OCI-LY3 (cell line): ENCODE measurements around the gene SRPK3.

ENCODE experiments used
- H2AFZ ChIP-seq: fragments of 200-600, 300-600 bp; shearing (Covaris generic); 2 replicates; pipeline ENCODE4 v1.6.0; 2014; ENCODE audit warnings: antibody characterized with exemption, low read depth, low read length
- H3K27ac ChIP-seq: fragments of 200-600, 300-600 bp; sonication (generic); 2 replicates; pipeline ENCODE4 v1.5.1; 2014; ENCODE audit warnings: mild to moderate bottlenecking, low read length, moderate library complexity, mixed read lengths
- H3K27me3 ChIP-seq: fragments of 200-600, 300-600 bp; sonication (generic); 2 replicates; pipeline ENCODE4 v1.6.1; 2014; ENCODE audit warnings: low read depth, low read length, mixed read lengths
- H3K36me3 ChIP-seq: fragments of 200-600, 300-600 bp; sonication (generic); replicated peaks from 2 replicates; pipeline ENCODE3; 2014; ENCODE audit warnings: low read depth, low read length, mixed read lengths
- H3K4me1 ChIP-seq: fragments of 300-600, 200-600 bp; sonication (generic); 2 replicates; pipeline ENCODE4 v1.6.1; 2014; ENCODE audit warnings: low read length, mixed read lengths
- H3K4me2 ChIP-seq: fragments of 200-600, 300-600 bp; sonication (generic); 2 replicates; pipeline ENCODE4 v1.6.1; 2014; ENCODE audit warnings: low read length, mixed read lengths
- H3K4me3 ChIP-seq: fragments of 300-600, 200-600 bp; sonication (generic); 2 replicates; pipeline ENCODE4 v1.5.1; 2014; ENCODE audit warnings: antibody characterized with exemption, mild to moderate bottlenecking, low read length, moderate library complexity
- H3K79me2 ChIP-seq: fragments of 300-600, 200-600 bp; shearing (Covaris generic); 2 replicates; pipeline ENCODE4 v1.6.1; 2014; ENCODE audit warnings: mild to moderate bottlenecking, low read length, mixed read lengths
- H3K9ac ChIP-seq: fragments of 300-600, 200-600 bp; shearing (Covaris generic); 2 replicates; pipeline ENCODE4 v1.6.0; 2014; ENCODE audit warnings: mild to moderate bottlenecking, low read length, moderate library complexity
- H3K9me3 ChIP-seq: fragments of 200-600, 300-600 bp; shearing (Covaris generic); 2 replicates; pipeline ENCODE4 v1.6.1; 2014; ENCODE audit warnings: low read length, mixed read lengths; ENCODE audit not compliant: insufficient read depth
- H4K20me1 ChIP-seq: fragments of 200-600, 300-600 bp; sonication (generic); 2 replicates; pipeline ENCODE4 v1.6.1; 2016; ENCODE audit warnings: low read length, mixed read lengths; ENCODE audit not compliant: insufficient read depth
- CTCF ChIP-seq: fragments of 200-600, 300-600 bp; sonication (generic); IDR thresholded peaks from 2 replicates; pipeline ENCODE4 v1.5.1; 2014; ENCODE audit warnings: antibody characterized with exemption, low read length, low read depth
- EZH2phosphoT487 ChIP-seq: fragments of 200-600 bp; shearing (Covaris generic); IDR thresholded peaks from 2 replicates; pipeline ENCODE4 v1.6.1; 2018; ENCODE audit warnings: antibody characterized with exemption, mixed run types, low read depth

The SRPK3 gene

GRCh38 chrX:153765138-153766079 lies 15.4 kb upstream of the SRPK3 start:
- Histone ChIP-seq H3K27me3 (no peaks in the 10 kb centered on the region), H3K4me2 (peak overlapping the region; percentile 56; the same call in 1 of the 2 replicates), H3K79me2 (no peaks in the 10 kb centered on the region), H3K27ac (no peak overlapping the region), H3K4me1 (peaks cover 13% of the 10 kb centered on the region; the same call in 1 of the 2 replicates), H3K9ac (peak overlapping the region; percentile 30; the same call in 1 of the 2 replicates), H3K9me3 (no peaks in the 10 kb centered on the region), H2AFZ (no peak overlapping the region), H3K36me3 (no peaks in the 10 kb centered on the region), H3K4me3 (peak overlapping the region; percentile 46), H4K20me1 (no peaks in the 10 kb centered on the region)
- TF ChIP-seq EZH2phosphoT487: no peak
- TF ChIP-seq CTCF: no peak

DNA sequence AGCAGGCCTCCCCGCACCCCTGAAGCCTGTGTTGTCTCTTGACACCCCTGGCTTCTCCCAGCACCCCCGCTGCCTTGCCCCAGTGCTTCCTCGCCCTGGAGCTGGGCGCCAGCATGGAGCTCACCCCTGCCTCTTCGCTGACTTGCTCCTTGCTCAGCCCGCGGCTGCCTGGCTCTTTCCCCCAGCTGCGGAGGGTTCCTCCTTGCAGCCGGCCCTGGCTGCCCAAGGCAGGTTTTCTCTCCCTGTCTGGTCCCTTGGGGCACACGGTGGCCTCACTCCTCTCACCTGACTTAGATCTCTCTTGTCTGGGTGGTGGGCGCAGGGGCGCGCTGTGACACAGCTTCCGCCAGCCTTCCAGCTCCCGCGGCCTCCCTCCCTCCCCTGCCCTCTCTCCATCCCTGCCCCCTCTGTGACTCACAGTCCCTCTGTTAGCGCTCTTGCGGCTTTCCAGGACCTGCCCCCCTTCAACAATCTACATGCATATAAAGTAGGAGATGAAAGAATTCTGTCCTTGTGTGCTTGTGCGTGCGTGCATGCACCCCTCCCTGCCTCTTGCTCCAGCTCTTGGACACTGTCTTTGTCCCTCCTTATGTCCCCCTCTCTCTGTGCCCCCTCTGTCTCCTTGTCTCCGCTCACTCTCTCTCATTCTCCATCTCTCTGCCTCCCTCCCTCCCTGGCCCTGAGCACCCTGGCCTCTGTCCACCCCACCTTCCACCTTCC lies 14.6 kb upstream of the SRPK3 start:
- peak overlapping the region; percentile 56 for H3K4me2 ChIP-seq
- peaks cover 13% of the 10 kb centered on the region; the same call in 1 of the 2 replicates for H3K4me1 ChIP-seq
- H3K36me3 ChIP-seq: no peaks in the 10 kb centered on the region
- H3K4me3 ChIP-seq: peak overlapping the region; percentile 46
- no peaks in the 10 kb centered on the region for H3K79me2 ChIP-seq
- no peaks in the 10 kb centered on the region for H3K27me3 ChIP-seq
- H2AFZ ChIP-seq: no peak overlapping the region
- no peaks in the 10 kb centered on the region for H4K20me1 ChIP-seq
- H3K27ac ChIP-seq: no peak overlapping the region
- H3K9ac ChIP-seq: peak overlapping the region; percentile 30; the same call in 1 of the 2 replicates
- no peaks in the 10 kb centered on the region for H3K9me3 ChIP-seq
- TF ChIP-seq CTCF (no peak), EZH2phosphoT487 (no peak)

- no peak overlapping the region for H3K9ac ChIP-seq
- H3K9me3 ChIP-seq: no peaks in the 10 kb centered on the region
- no peak overlapping the region for H3K4me3 ChIP-seq
- H3K79me2 ChIP-seq: no peaks in the 10 kb centered on the region
- H3K4me2 ChIP-seq: no peak overlapping the region
- no peaks in the 10 kb centered on the region for H3K27me3 ChIP-seq
- no peak overlapping the region for H2AFZ ChIP-seq
- no peaks in the 10 kb centered on the region for H3K36me3 ChIP-seq
- no peak overlapping the region for H3K27ac ChIP-seq
- H4K20me1 ChIP-seq: no peaks in the 10 kb centered on the region
- peaks cover 13% of the 10 kb centered on the region; the same call in 1 of the 2 replicates for H3K4me1 ChIP-seq
- no peak for TF ChIP-seq CTCF
- no peak for TF ChIP-seq EZH2phosphoT487
Observed at GRCh38 chrX:153766871-153767673, 13.8 kb upstream of the SRPK3 start.
